Kidney epithelial cell (primary cell): ENCODE results near the gene ADAMTS2. TPM values are rescaled to one million over a fixed set of nuclear protein-coding genes. Genes with fewer than 3 reads are reported as not detected.

ENCODE experiments used
- DNase-seq: peaks from one replicate; pipeline ENCODE4 v3.0.0-alpha.2; 2010; ENCODE audit warnings: low read depth
- H3K27me3 ChIP-seq: 2 replicates; pipeline ENCODE4 v1.6.0; 2011; ENCODE audit warnings: low read length; ENCODE audit not compliant: control insufficient read depth, insufficient read depth
- H3K36me3 ChIP-seq: 2 replicates; pipeline ENCODE4 v1.5.1; 2011; ENCODE audit warnings: low read length; ENCODE audit not compliant: control insufficient read depth, insufficient read depth
- H3K4me3 ChIP-seq: 2 replicates; pipeline ENCODE4 v1.5.1; 2011; ENCODE audit warnings: low read depth, mild to moderate bottlenecking, control low read depth, low read length
- CTCF ChIP-seq: IDR thresholded peaks from 2 replicates; pipeline ENCODE4 v1.5.1; 2011; ENCODE audit warnings: mild to moderate bottlenecking, moderate library complexity, low read length, control low read depth, inconsistent platforms; ENCODE audit not compliant: insufficient read depth, poor library complexity, severe bottlenecking
- total RNA-seq: library from RNA; depleted of rRNA; stranded (reverse); fragments of >200 nt; gene quantifications from 2 replicates; pipeline ENCODE4 v1.2.3, GENCODE V29; 2015

ADAMTS2 gene
- total RNA-seq, 1 donor from 2014 or later = 1.8 TPM

DNA sequence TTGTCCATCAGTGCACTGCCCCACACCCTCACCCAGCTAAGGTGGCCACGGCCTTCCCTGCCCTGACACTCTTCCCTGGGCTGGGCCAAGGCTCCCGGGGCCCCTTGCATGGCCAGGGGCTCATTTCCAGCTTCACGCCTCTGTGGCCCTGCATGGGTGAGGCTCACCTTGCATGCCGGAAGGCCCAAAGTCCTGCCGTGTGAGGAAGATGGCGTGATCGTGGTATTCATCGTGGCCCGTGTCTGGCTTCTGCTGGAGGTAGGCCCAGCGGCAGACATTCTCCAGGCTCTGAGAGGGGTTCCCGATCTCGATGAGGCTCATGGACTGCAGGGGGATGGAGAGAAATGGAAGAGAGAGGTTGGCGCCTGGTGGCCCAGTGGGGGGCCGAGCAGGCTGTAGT lies 186.7 kb downstream of the ADAMTS2 start:
- Histone ChIP-seq H3K27me3 (no peaks in the 10 kb centered on the region), H3K36me3 (no peaks in the 10 kb centered on the region), H3K4me3 (no peak overlapping the region)
- no peak for DNase-seq
- no peak for TF ChIP-seq CTCF

GRCh38 chr5:179154991-179155955 lies 190.0 kb downstream of the ADAMTS2 start:
- no peaks in the 10 kb centered on the region for H3K36me3 ChIP-seq
- H3K4me3 ChIP-seq = no peak overlapping the region
- DNase-seq = no peak
- TF ChIP-seq CTCF = no peak
- H3K27me3 ChIP-seq = no peaks in the 10 kb centered on the region

DNA sequence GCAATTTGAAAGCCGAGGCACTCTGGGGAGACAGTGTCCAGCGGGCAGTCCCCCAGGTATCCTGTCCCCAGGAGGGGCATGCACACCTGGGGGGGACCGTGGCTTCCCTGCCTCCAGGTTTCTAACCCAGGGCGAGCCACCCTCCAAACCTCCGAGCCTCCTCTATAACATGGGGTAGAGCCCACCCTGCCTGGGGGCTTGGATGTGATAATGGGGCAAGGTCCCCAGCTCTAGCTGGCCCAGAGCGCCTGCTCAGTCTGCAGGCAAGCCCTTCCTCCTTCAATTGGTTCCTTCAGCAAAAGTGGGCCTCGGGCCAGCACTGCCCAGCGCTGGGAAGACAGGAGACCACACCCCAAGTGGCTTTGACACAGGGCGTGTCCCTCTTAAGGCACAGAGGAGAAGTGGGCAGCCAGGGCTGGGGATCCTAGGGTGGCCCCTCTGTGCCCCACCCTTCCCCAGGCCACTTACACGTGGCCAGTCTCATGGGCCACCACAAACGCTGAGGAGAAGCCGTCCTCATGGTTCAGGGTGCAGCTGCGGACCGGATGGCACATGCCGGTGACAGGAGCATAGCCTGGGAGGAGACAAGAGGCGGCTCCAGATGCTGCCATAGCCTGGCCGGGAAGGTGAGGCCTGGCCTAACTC lies 190.8 kb downstream of the ADAMTS2 start:
- Histone ChIP-seq H3K27me3 (no peaks in the 10 kb centered on the region), H3K4me3 (no peak overlapping the region), H3K36me3 (no peaks in the 10 kb centered on the region)
- no peak for DNase-seq
- no peak for TF ChIP-seq CTCF

DNA sequence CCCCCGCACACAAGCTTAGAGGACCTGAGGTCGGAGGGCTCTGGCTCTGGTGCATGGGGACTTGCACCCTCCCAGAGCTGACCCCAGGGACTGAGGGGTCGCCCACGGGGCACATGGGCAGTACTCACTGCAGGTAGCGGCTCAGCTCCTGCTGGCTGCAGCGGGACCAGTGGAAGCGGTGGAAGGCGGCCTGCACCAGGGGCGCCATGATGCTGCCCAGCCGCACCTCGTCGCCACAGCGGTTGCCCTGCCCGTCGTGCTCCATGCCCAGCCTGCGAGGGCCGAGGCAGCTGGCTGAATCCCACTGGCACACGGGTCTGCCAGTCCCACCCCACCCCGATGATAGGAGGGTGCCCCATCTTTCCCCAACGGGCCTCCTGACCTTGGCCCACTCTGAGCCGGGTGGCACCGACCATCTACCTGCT lies 191.3 kb downstream of the ADAMTS2 start:
- TF ChIP-seq CTCF = no peak
- no peak for DNase-seq
- no peaks in the 10 kb centered on the region for H3K36me3 ChIP-seq
- H3K4me3 ChIP-seq = no peak overlapping the region
- no peaks in the 10 kb centered on the region for H3K27me3 ChIP-seq

DNA sequence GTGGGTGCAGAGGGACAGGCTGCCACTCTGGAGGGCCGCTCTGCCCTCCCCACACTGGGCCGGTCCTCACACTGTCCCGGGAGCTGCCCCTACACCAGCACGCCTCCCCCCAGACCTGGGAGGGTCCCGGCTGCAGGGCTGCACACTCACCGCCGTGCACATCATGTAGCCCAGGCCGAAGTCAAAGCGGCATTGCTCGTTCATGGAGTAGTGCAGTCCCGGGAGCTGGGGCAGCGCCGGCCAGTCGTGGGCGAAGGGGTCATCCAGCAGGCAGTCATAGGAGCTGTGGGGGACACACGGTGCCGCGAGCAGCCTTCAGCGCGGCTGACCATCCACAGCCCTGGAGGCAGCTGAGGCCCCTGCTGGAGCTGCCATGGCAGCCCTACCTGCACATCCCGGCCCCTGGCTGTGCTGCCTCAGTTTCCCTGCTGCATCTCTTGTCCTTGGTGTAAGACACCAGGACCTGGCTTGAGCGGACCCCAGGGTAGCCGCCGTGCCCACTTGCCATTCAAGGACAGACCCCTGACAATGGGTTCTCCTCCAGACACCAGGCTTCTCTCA lies 191.8 kb downstream of the ADAMTS2 start:
- no peaks in the 10 kb centered on the region for H3K36me3 ChIP-seq
- no peak overlapping the region for H3K4me3 ChIP-seq
- TF ChIP-seq CTCF = no peak
- H3K27me3 ChIP-seq = no peaks in the 10 kb centered on the region
- no peak for DNase-seq
